MCF 10A (cell line): ENCODE results near the gene SLF2. TPM values are rescaled to one million over a fixed set of nuclear protein-coding genes. Genes with fewer than 3 reads are reported as not detected.

Experiments used
- BruUV-seq: library from RNA; stranded (reverse); fragments of 400-500 nt; replicated peaks from 2 replicates; lab custom pipeline; 2021; lab: Mats Ljungman, UMichigan
- CTCF ChIA-PET: fragments of 300-600 bp; sonication (Branson Sonifier 250); formaldehyde crosslinking; extraction: SDS; loops from one replicate; lab custom pipeline; 2021; ENCODE audit warnings: antibody characterized with exemption, inconsistent platforms; lab: Yijun Ruan, JAX
- POLR2A ChIA-PET: fragments of 300-600, 350-650 bp; sonication (Branson Sonifier 250); formaldehyde crosslinking; extraction: SDS; loops from one replicate; lab custom pipeline; 2020; ENCODE audit warnings: antibody characterized with exemption, inconsistent platforms; lab: Yijun Ruan, JAX
- DNase-seq: peaks from one replicate; pipeline ENCODE4 v3.0.0-alpha.2; 2018; ENCODE audit not compliant: unreplicated experiment
- H3K27ac Mint-ChIP-seq: one replicate; pipeline ENCODE4 v1.8.0; 2022; ENCODE audit warnings: mild to moderate bottlenecking, low read depth, mixed read lengths; ENCODE audit not compliant: unreplicated experiment
- H3K27me3 Mint-ChIP-seq: one replicate; pipeline ENCODE4 v1.8.0; 2022; ENCODE audit warnings: mixed read lengths; ENCODE audit not compliant: insufficient read depth, unreplicated experiment
- H3K36me3 Mint-ChIP-seq: one replicate; pipeline ENCODE4 v1.8.0; 2022; ENCODE audit warnings: mild to moderate bottlenecking, moderate library complexity, mixed read lengths; ENCODE audit not compliant: insufficient read depth, unreplicated experiment
- H3K4me1 Mint-ChIP-seq: one replicate; pipeline ENCODE4 v1.8.0; 2022; ENCODE audit warnings: mixed read lengths; ENCODE audit not compliant: insufficient read depth, unreplicated experiment
- H3K4me3 Mint-ChIP-seq: one replicate; pipeline ENCODE4 v1.8.0; 2022; ENCODE audit warnings: mild to moderate bottlenecking, moderate library complexity, mixed read lengths; ENCODE audit not compliant: unreplicated experiment
- H3K9me3 Mint-ChIP-seq: one replicate; pipeline ENCODE4 v1.8.0; 2022; ENCODE audit warnings: mixed read lengths; ENCODE audit not compliant: unreplicated experiment
- intact Hi-C: fragments of 100-400 bp; cut with micrococcal nuclease; formaldehyde crosslinking; loops from 2 replicates; pipeline ENCODE4 v1.14.1; 2022
- total RNA-seq: library from RNA; stranded (reverse); gene quantifications from 2 replicates; pipeline ENCODE4 v1.2.3, GENCODE V29; 2022
- TF ChIP-seq, protein P1 (sequence below): fragments of 200-600 bp; IDR thresholded peaks from one replicate; pipeline ENCODE4 v1.8.0; 2022; ENCODE audit warnings: antibody characterized with exemption, mild to moderate bottlenecking; ENCODE audit not compliant: unreplicated experiment

Gene SLF2
- total RNA-seq, 1 experiment from 2014 or later = 27.0 TPM

DNA sequence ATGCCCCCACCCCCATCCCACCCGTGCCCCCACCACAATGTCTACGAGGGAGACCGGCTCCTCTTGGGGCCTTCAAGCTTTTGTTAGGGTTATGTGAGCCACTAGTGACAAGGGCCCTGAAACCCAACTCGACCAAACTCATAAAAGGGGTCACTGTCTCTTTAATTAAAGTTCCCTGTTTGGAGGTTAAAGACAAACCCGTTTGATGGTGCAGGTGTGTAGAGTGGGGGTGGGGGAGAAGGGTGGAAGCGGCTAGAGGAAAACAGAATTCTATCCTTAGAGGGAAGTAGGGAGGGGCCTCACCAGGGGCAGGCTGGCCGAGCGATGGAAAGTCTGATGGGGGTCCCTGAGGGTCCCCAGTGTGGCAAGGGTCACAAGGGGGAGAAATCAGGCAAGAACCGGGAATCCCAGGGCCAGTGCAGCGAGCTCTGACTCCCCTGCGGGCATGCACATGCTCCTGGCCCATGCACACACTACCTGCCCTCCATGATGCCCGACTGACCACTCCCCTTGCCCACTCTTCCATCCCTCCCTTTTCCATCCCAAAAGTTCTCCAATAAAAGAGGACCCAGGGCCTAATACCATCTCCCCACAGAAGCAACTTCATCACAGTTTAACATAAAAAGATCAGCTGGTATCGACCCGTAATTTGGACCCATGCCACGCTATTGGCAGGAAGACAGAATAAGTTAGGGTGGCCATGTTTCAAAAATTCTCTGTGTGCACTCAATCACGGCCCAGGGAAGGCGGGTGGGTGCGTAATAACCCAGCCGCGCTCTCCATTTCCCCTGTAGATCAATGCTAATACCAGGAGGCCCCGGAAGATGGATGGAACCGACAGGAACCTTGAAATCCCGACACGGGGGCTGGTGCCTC, 35.9 kb upstream of the SLF2 start:
- POLR2A ChIA-PET = no interaction called here
- H3K4me3 Mint-ChIP-seq = no peak overlapping the region
- H3K4me1 Mint-ChIP-seq = peaks cover 7% of the 10 kb centered on the region
- no TSS peak for BruUV-seq
- no peaks in the 10 kb centered on the region for H3K9me3 Mint-ChIP-seq
- TF ChIP-seq, protein P1, sequence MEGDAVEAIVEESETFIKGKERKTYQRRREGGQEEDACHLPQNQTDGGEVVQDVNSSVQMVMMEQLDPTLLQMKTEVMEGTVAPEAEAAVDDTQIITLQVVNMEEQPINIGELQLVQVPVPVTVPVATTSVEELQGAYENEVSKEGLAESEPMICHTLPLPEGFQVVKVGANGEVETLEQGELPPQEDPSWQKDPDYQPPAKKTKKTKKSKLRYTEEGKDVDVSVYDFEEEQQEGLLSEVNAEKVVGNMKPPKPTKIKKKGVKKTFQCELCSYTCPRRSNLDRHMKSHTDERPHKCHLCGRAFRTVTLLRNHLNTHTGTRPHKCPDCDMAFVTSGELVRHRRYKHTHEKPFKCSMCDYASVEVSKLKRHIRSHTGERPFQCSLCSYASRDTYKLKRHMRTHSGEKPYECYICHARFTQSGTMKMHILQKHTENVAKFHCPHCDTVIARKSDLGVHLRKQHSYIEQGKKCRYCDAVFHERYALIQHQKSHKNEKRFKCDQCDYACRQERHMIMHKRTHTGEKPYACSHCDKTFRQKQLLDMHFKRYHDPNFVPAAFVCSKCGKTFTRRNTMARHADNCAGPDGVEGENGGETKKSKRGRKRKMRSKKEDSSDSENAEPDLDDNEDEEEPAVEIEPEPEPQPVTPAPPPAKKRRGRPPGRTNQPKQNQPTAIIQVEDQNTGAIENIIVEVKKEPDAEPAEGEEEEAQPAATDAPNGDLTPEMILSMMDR = no peak
- H3K27ac Mint-ChIP-seq = no peak overlapping the region
- H3K27me3 Mint-ChIP-seq = no peaks in the 10 kb centered on the region
- H3K36me3 Mint-ChIP-seq = no peaks in the 10 kb centered on the region
- DNase-seq = no peak
- intact Hi-C loops = loop anchor here (5.0 to 10.0 kb wide), 2 partner anchors 135 to 342 kb away; partner anchors contain the start of gene HIF1AN
- CTCF ChIA-PET = interaction anchor here (1.2 to 4.7 kb wide), 5 partner anchors 12 to 535 kb away, joined by 4 to 40 read pairs (median 21); no protein-coding TSS in a partner anchor

- BruUV-seq = no TSS peak
- H3K27ac Mint-ChIP-seq = no peak overlapping the region
- POLR2A ChIA-PET = no interaction called here
These were observed 35.3 kb upstream of the SLF2 start for GRCh38 chr10:100877461-100877850.

GRCh38 chr10:100878291-100878910, 34.4 kb upstream of the SLF2 start:
- TF ChIP-seq, protein P1 = peak; percentile 73
- Mint-ChIP-seq H3K36me3 (no peaks in the 10 kb centered on the region), H3K27ac (no peak overlapping the region), H3K27me3 (no peaks in the 10 kb centered on the region), H3K4me1 (peaks cover 7% of the 10 kb centered on the region), H3K4me3 (no peak overlapping the region), H3K9me3 (no peaks in the 10 kb centered on the region)
- ChIA-PET CTCF (interaction anchor here (0.6 to 4.7 kb wide), 56 partner anchors 10 to 606 kb away, joined by 3 to 40 read pairs (median 4); partner anchors contain the start of genes HIF1AN and PKD2L1), POLR2A (interaction anchor here (0.6 to 1.6 kb wide), 6 partner anchors 12 to 360 kb away, joined by 3 to 8 read pairs (median 4); partner anchors contain the start of gene HIF1AN)
- intact Hi-C loops = loop anchor here (1.0 to 10.0 kb wide), 6 partner anchors 136 to 540 kb away; partner anchors contain the start of gene HIF1AN
- DNase-seq = peak; percentile 78
- BruUV-seq = no TSS peak

More at GRCh38 chr10:100877461-100877850, 35.3 kb upstream of the SLF2 start:
- no peak for DNase-seq
- Mint-ChIP-seq H3K4me3 (no peak overlapping the region), H3K36me3 (no peaks in the 10 kb centered on the region), H3K9me3 (no peaks in the 10 kb centered on the region), H3K4me1 (peaks cover 7% of the 10 kb centered on the region), H3K27me3 (no peaks in the 10 kb centered on the region)
- CTCF ChIA-PET = interaction anchor here (0.7 to 4.7 kb wide), 16 partner anchors 10 to 589 kb away, joined by 3 to 40 read pairs (median 8); partner anchors contain the start of gene PKD2L1
- intact Hi-C loops = loop anchor here (5.0 to 10.0 kb wide), 2 partner anchors 135 to 343 kb away; partner anchors contain the start of gene HIF1AN
- TF ChIP-seq, protein P1 = no peak
